K562 (cell line): ENCODE data around the gene PLA2G15. TPM values are rescaled to one million over a fixed set of nuclear protein-coding genes. Genes with fewer than 3 reads are reported as not detected.
A peak's percentile ranks its signal among the peaks of the same experiment; 100 is the strongest.

Experiments used
- ATAC-seq: fragments of 200-7000 bp; cut with Tn5 transposase; 3 replicates; pipeline ENCODE4 v1.9.1; 2020; ENCODE audit warnings: moderate library complexity
- BruUV-seq: library from RNA; stranded (reverse); fragments of 400-500 nt; replicated peaks from 2 replicates; lab custom pipeline; 2021; lab: Mats Ljungman, UMichigan
- CTCF ChIA-PET: fragments of 300-600 bp; formaldehyde crosslinking; extraction: SDS; loops from one replicate; lab custom pipeline; 2021; ENCODE audit warnings: low intra/inter-chr PET ratio; lab: Yijun Ruan, JAX
- POLR2A ChIA-PET: fragments of 300-600, 350-650 bp; sonication (Branson Sonifier 250); formaldehyde crosslinking; extraction: SDS; loops from one replicate; lab custom pipeline; 2021; ENCODE audit warnings: antibody characterized with exemption, inconsistent platforms; lab: Yijun Ruan, JAX
- DNase-seq, 4 experiments: peaks; one replicate each; pipeline versions ENCODE4 v3.0.0 to v3.0.0-alpha.2; 2011 to 2018; ENCODE audit warnings: low spot score in 3 of 4, mixed read lengths in 3 of 4; ENCODE audit errors: extremely low read depth in 1 of 4
- FAIRE-seq: peaks from 2 replicates; lab custom pipeline; 2011; peaks lifted over from hg19 to GRCh38; lab: Jason Lieb, UNC
- H2AFZ ChIP-seq: 2 replicates; pipeline ENCODE4 v1.6.0; 2011; ENCODE audit warnings: low read depth, low read length, control low read depth, inconsistent platforms
- H3K27ac ChIP-seq: fragments of 200-600 bp; 3 replicates; pipeline ENCODE4 v1.8.0; 2011; ENCODE audit warnings: low read depth, mild to moderate bottlenecking, control low read depth, inconsistent platforms, low read length, moderate library complexity, mixed read lengths; ENCODE audit errors: extremely low read depth
- H3K27me3 ChIP-seq, 2 experiments: fragments of 300-600 bp in 1 of 2; 2 replicates in 1 of 2; 3 replicates in 1 of 2; pipeline versions ENCODE4 v1.6.0 to v1.8.0; 2011; ENCODE audit warnings: inconsistent platforms in 2 of 2, low read length in 2 of 2, mild to moderate bottlenecking in 1 of 2, mixed read lengths in 1 of 2, moderate library complexity in 1 of 2; ENCODE audit not compliant: control insufficient read depth in 2 of 2, insufficient read depth in 2 of 2
- H3K36me3 ChIP-seq: fragments of 300-600 bp; 3 replicates; pipeline ENCODE4 v1.8.0; 2011; ENCODE audit warnings: mild to moderate bottlenecking, low read length, inconsistent platforms; ENCODE audit not compliant: control insufficient read depth, insufficient read depth
- H3K4me1 ChIP-seq, 2 experiments: fragments of 200-600 bp in 1 of 2; replicated peaks in 1 of 2; 2 replicates in 1 of 2; 3 replicates in 1 of 2; pipeline versions ENCODE4 v1.5.1 to v1.8.0; 2011; ENCODE audit warnings: inconsistent platforms in 2 of 2, low read length in 2 of 2, mild to moderate bottlenecking in 1 of 2, mixed read lengths in 1 of 2, moderate library complexity in 1 of 2; ENCODE audit not compliant: control insufficient read depth in 2 of 2, insufficient read depth in 2 of 2
- H3K4me2 ChIP-seq: 2 replicates; pipeline ENCODE4 v1.6.1; 2011; ENCODE audit warnings: low read length, control low read depth, inconsistent platforms, mixed read lengths; ENCODE audit not compliant: insufficient read depth
- H3K4me3 ChIP-seq: fragments of 200-600 bp; sonication (generic), shearing (Covaris generic); 2 replicates; pipeline ENCODE4 v1.5.1; 2016; ENCODE audit warnings: control low read depth, inconsistent platforms
- H3K79me2 ChIP-seq: fragments of 200-600 bp; 3 replicates; pipeline ENCODE4 v1.8.0; 2011; ENCODE audit warnings: low read length, inconsistent platforms; ENCODE audit not compliant: control insufficient read depth, insufficient read depth
- H3K9ac ChIP-seq, 2 experiments: 2 replicates each; pipeline versions ENCODE4 v1.6.0 to v1.6.1; 2011; ENCODE audit warnings: low read depth in 2 of 2, low read length in 2 of 2, control low read depth in 1 of 2, inconsistent platforms in 1 of 2, mild to moderate bottlenecking in 1 of 2, mixed read lengths in 1 of 2; ENCODE audit not compliant: insufficient read depth in 1 of 2
- H3K9me1 ChIP-seq: one replicate; pipeline ENCODE4 v1.6.0; 2011; ENCODE audit warnings: inconsistent platforms, mild to moderate bottlenecking, low read length, moderate library complexity; ENCODE audit not compliant: control insufficient read depth, insufficient read depth
- H3K9me3 ChIP-seq: replicated peaks from 2 replicates; pipeline ENCODE4 v1.5.1; 2011; ENCODE audit warnings: low read depth, low read length, inconsistent platforms; ENCODE audit not compliant: control insufficient read depth, insufficient read depth
- H4K20me1 ChIP-seq: replicated peaks from 2 replicates; pipeline ENCODE4 v1.6.1; 2011; ENCODE audit warnings: low read length, inconsistent platforms, mixed read lengths; ENCODE audit not compliant: control insufficient read depth, insufficient read depth
- ATF7 ChIP-seq: fragments of 450-650 bp; IDR thresholded peaks from 2 replicates; pipeline ENCODE4 v1.7.1; 2014; ENCODE audit warnings: mild to moderate bottlenecking, moderate library complexity
- CHCHD3 ChIP-seq: fragments of 250-450 bp; sonication (Bioruptor Pico); IDR thresholded peaks from 2 replicates; pipeline ENCODE4 v2.1.2; 2022; ENCODE audit warnings: mild to moderate bottlenecking
- E2F6 ChIP-seq, 2 experiments: IDR thresholded peaks; 2 replicates each; pipeline ENCODE4 v1.6.1; 2011; ENCODE audit warnings: borderline replicate concordance in 1 of 2, control low read depth in 1 of 2, low read depth in 1 of 2, low read length in 1 of 2, mild to moderate bottlenecking in 1 of 2, mixed read lengths in 1 of 2, moderate library complexity in 1 of 2; ENCODE audit not compliant: insufficient read depth in 1 of 2, insufficient read length in 1 of 2, poor library complexity in 1 of 2, severe bottlenecking in 1 of 2; ENCODE audit errors: extremely low read depth in 1 of 2
- RBFOX2 ChIP-seq: fragments of 200-400 bp; formaldehyde crosslinking; IDR thresholded peaks from 2 replicates; pipeline ENCODE4 v1.6.1; 2017; ENCODE audit warnings: low read depth, mild to moderate bottlenecking, low read length, moderate library complexity
- RNF2 ChIP-seq: sonication (generic); IDR thresholded peaks from 2 replicates; pipeline ENCODE4 v1.6.1; 2016
- SIN3A ChIP-seq, 2 experiments: fragments of 150-350 bp in 1 of 2; IDR thresholded peaks; 2 replicates each; pipeline ENCODE4 v1.6.1; 2011 to 2016; ENCODE audit warnings: borderline replicate concordance in 2 of 2, low read depth in 2 of 2, low read length in 2 of 2, mild to moderate bottlenecking in 2 of 2, moderate library complexity in 2 of 2; ENCODE audit not compliant: control insufficient read depth in 1 of 2
- WGBS: fragments of 100-300 bp; shearing (Covaris generic); methylation state at CpG from one replicate; pipeline ENCODE4 v1.1.6; 2016; ENCODE audit warnings: low coverage, mixed read lengths; ENCODE audit not compliant: insufficient coverage; ENCODE audit errors: missing lambda C conversion rate; 5-methylcytosine and 5-hydroxymethylcytosine counted together
- in situ Hi-C: fragments of 300-500 bp; cut with MboI; formaldehyde crosslinking; loops from 4 replicates; pipeline ENCODE4 v1.15.0; 2018; ENCODE audit warnings: inconsistent platforms, mixed read lengths
- intact Hi-C: fragments of 100-400 bp; cut with micrococcal nuclease; formaldehyde crosslinking; loops from 2 replicates; pipeline ENCODE4 v1.14.2; 2022
- polyA plus RNA-seq, 8 experiments: library from polyadenylated mRNA; depleted of rRNA in 4 of 8; stranded (reverse) in 5 of 8; unstranded in 3 of 8; fragments of >200 nt; fragmentation: Nextera tagmentation in 2 of 8; fragmentation: Illumina TruSeq in 1 of 8; extraction: Ambion mirVana in 2 of 8; extraction: Trizol in 1 of 8; gene quantifications; 2 replicates each; pipeline versions ENCODE4 v1.2.1 to v1.2.3, GENCODE V29; 2011 to 2014; ENCODE audit warnings: inconsistent platforms in 1 of 8, missing spikeins in 1 of 8
- total RNA-seq, 7 experiments: library from RNA; depleted of rRNA in 6 of 7; stranded (reverse); fragments of >200 nt in 6 of 7; fragmentation: Illumina TruSeq in 2 of 7; extraction: Trizol in 2 of 7; gene quantifications; 2 replicates each; pipeline versions ENCODE4 v1.2.1 to v1.2.3, GENCODE V29; 2011 to 2021; ENCODE audit warnings: low replicate concordance in 1 of 7

PLA2G15 gene
- total and polyA plus RNA-seq, 9 of the 15 experiments (the other 6 are each of a cell fraction or from before 2014, with no cell fraction given): 0.42 to 8.6 (median 4.8) TPM

DNA sequence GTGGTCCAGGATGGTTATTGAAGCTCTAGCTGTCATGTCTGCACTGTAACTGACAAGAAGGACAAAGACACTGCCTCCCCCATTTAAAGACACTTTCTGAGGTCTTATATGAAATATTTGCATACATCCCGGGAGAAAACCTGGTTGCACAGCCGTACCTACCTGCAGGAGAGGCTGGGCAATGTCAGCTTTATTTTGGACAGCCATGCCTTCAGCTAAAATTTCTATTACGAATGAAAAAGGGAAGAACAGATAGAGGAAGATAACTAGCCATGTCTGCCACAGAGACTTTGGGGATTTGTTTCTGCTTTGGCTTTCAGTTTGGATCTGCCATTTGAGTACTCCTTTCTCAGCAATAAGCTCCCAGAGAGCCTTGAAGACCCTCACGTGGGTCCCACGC lies 38.2 kb downstream of the PLA2G15 start:
- Histone ChIP-seq H3K9ac (no peak overlapping the region), H4K20me1 (0 out of 2 replicates have a peak, but pooled peaks cover 6% of the 10 kb centered on the region)
- no TSS peak for BruUV-seq

More for the DNA sequence above, 38.2 kb downstream of the PLA2G15 start:
- CTCF ChIA-PET: no interaction called here
- 69% methylated on average over 5 of the region's 5 CpGs for WGBS
- POLR2A ChIA-PET: interaction anchor here (0.6 to 1.8 kb wide), 11 partner anchors 9 to 577 kb away, joined by 3 to 8 read pairs (median 3); no protein-coding TSS in a partner anchor
- H3K4me2 ChIP-seq: no peak overlapping the region
- peaks cover 76% of the 10 kb centered on the region for H3K36me3 ChIP-seq
- H3K4me1 ChIP-seq: peaks cover 0 to 20% of the 10 kb centered on the region in 2 experiments; a peak in 4 of 5 replicates
- FAIRE-seq (no peak), ATAC-seq (no peak), DNase-seq (no peak)
- TF ChIP-seq RNF2: no peak
- TF ChIP-seq RBFOX2: no peak
- no peak for TF ChIP-seq SIN3A (IDR thresholded peaks at IDR 0.05; ENCODE audit: borderline replicate concordance in 2 of 2, control insufficient read depth in 1 of 2, low read depth in 2 of 2, low read length in 2 of 2)
- no peak for TF ChIP-seq ATF7
- no peak for TF ChIP-seq E2F6 (IDR thresholded peaks at IDR 0.05; ENCODE audit: borderline replicate concordance in 1 of 2, extremely low read depth in 1 of 2, insufficient read depth in 1 of 2, insufficient read length in 1 of 2, low read depth in 1 of 2, low read length in 1 of 2, poor library complexity in 1 of 2, severe bottlenecking in 1 of 2)
- TF ChIP-seq CHCHD3 (CRISPR knock-in tag): no peak
- intact Hi-C loops: no loop called here
- H3K4me3 ChIP-seq: no peak overlapping the region
- H3K9me3 ChIP-seq: no peaks in the 10 kb centered on the region
- in situ Hi-C loops: no loop called here
- H3K27me3 ChIP-seq: no peaks in the 10 kb centered on the region
- peaks cover 32% of the 10 kb centered on the region for H3K79me2 ChIP-seq
- peak overlapping the region; percentile 28; the same call in 1 of the 3 replicates for H3K27ac ChIP-seq
- H2AFZ ChIP-seq: no peak overlapping the region
- H3K9me1 ChIP-seq: no peaks in the 10 kb centered on the region
